Heart right ventricle (tissue), 16 donors: ENCODE data around the gene PPP1CA. TPM values are rescaled to one million over a fixed set of nuclear protein-coding genes. Genes with fewer than 3 reads are reported as not detected.
A peak's percentile ranks its signal among the peaks of the same experiment; 100 is the strongest.

Source experiments
- ATAC-seq, 8 donors: fragments of 200-7000 bp; cut with Tn5 transposase; one replicate each; pipeline ENCODE4 v1.9.1; 2020; ENCODE audit warnings: mild to moderate bottlenecking in 8 of 8, moderate library complexity in 8 of 8, moderate number of reproducible peaks in 1 of 8
- DNase-seq, 2 donors: peaks; one replicate each; pipeline ENCODE4 v3.0.0-alpha.2; 2020
- H3K27ac ChIP-seq, 10 donors: fragments of 200-600 bp; sonication (generic) in 2 of 10; one replicate each; pipeline versions ENCODE4 v1.5.0 to v1.8.0; 2020 to 2022; ENCODE audit warnings: mild to moderate bottlenecking in 3 of 10
- H3K27me3 ChIP-seq, 7 donors: fragments of 200-600 bp; one replicate each; pipeline ENCODE4 v1.8.0; 2021 to 2022; ENCODE audit warnings: mild to moderate bottlenecking in 2 of 7
- H3K36me3 ChIP-seq, 9 donors: fragments of 200-600 bp; sonication (generic) in 1 of 9; one replicate each; pipeline versions ENCODE4 v1.5.0 to v1.8.0; 2020 to 2022; ENCODE audit warnings: mild to moderate bottlenecking in 2 of 9
- H3K4me1 ChIP-seq, 9 donors: fragments of 200-600 bp; sonication (generic) in 1 of 9; one replicate each; pipeline versions ENCODE4 v1.5.0 to v1.8.0; 2020 to 2022; ENCODE audit warnings: mild to moderate bottlenecking in 4 of 9
- H3K4me3 ChIP-seq, 10 donors: fragments of 200-600 bp; sonication (generic) in 2 of 10; one replicate each; pipeline versions ENCODE4 v1.5.0 to v1.8.0; 2020 to 2022; ENCODE audit warnings: mild to moderate bottlenecking in 7 of 10, moderate library complexity in 2 of 10
- H3K9me3 ChIP-seq, 11 donors: fragments of 200-600 bp in 10 of 11; sonication (generic) in 2 of 11; one replicate each; pipeline versions ENCODE4 v1.5.0 to v1.8.0; 2013 to 2022; ENCODE audit warnings: mild to moderate bottlenecking in 2 of 11, control low read depth in 1 of 11, moderate library complexity in 1 of 11
- WGBS, 2 donors: extraction: QIAGEN DNeasy Blood & Tissue Kit; methylation state at CpG; one replicate each; pipeline ENCODE4 v1.1.7; 2013; ENCODE audit warnings: inconsistent platforms in 1 of 2; 5-methylcytosine and 5-hydroxymethylcytosine counted together
- intact Hi-C, 10 donors: fragments of 100-400 bp; cut with DNase I; formaldehyde crosslinking; loops; one replicate each; pipeline versions ENCODE4 v1.11.1 to v1.14.2; 2022
- polyA plus RNA-seq, 2 donors: library from polyadenylated mRNA; stranded (reverse); fragments of 200-250 nt; gene quantifications; one replicate each; pipeline ENCODE4 v1.2.3, GENCODE V29; 2013
- total RNA-seq, 10 donors: library from RNA; stranded (reverse); fragmentation: NEBNext Ultra II Directional in 3 of 10; extraction: Animal tissue kit (Norgen Biotek cat#: 25700) in 3 of 10; gene quantifications; one replicate each; pipeline versions ENCODE4 v1.2.1 to v1.2.4, GENCODE V29; 2021 to 2023
- TF ChIP-seq, protein P1 (sequence below), 9 donors: fragments of 200-600 bp; sonication (generic) in 2 of 9; IDR thresholded peaks; one replicate each; pipeline versions ENCODE4 v1.5.0 to v1.8.0; 2021 to 2022; ENCODE audit warnings: antibody characterized with exemption in 9 of 9, mild to moderate bottlenecking in 5 of 9, moderate library complexity in 1 of 9
- donor health status: Arrhythmogenic right ventricular cardiomyopathy.
- donor health status: ischemic (EF 13 %, LVEDD 7.1; RV severe dilation, severe dysfunction).
- donor health status: healthy with polysubstance abuse.
- donor health status: DM: no; HTN: yes; CAD: no.
- donor health status: DM: no; HTN: no; CAD: no.
- donor health status: ischemic (EF 25% LVEDD 6.9; RV normal size, moderate dysfunction).
- donor health status: ischemic (EF 25% LVEDD 5.7; RV mildly dilated, moderate dysfunction).
- donor health status: healthy.
- donor health status: DM: yes; HTN: yes; CAD: no.
- donor health status: Ischemic cardiomyopathy.
- donor health status: ischemic (EF 35%, LVEDD 5.7; RV mildly dilated, moderate dysfunction).
- donor health status: nonischemic (EF 11% LVEDD 7.7; RV severe dilation, severe dysfunction).
- donor health status: DM: yes; HTN: yes; CAD: no.
- donor health status: PGD.
- donor health status: ischemic (EF 29% LVEDD 5.4; RV normal size, mild dysfunction).
- donor health status: nonischemic (EF 23%, LVEDD 6.1; RV moderate dilation, normal function).

PPP1CA gene
- total and polyA plus RNA-seq, 12 donors, result 80.2 to 186 (median 103) TPM

DNA sequence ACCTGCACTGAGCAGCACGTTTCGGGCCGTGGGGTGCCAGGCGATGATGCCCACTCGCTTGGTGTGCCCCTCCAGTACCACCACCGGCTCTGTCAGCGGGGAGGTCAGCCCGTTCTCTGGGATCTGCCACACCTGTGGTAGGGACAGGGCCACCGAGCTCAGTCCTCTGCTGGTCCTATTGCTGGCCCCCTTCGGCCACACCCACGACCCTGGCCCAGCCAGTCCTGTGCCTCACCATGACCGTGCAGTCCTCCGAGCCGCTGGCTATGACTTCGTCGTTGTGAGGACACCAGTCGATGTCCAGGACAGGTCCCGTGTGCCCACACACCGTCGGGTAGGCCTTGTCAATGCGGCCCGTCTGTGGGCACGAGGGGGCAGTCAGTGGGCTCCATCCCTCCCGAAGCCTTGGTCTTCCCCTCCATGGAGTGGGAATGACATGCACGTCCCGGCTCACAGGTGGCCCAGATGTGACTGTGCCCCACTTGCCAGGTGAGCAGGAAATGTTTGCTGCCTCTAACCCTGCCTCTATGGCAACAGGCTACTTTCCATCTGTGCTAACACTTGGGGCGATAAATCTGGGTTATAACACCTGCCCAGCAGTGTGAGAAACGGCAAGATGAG is 40.2 kb upstream of the PPP1CA start:
- Histone ChIP-seq H3K27ac (peak overlapping the region in 2 of 10 donors; percentile 95 to 98), H3K4me3 (peak overlapping the region in 5 of 10 donors; percentile 82 to 97 (median 92)), H3K36me3 (peaks cover 0 to 54% (median 10%) of the 10 kb centered on the region in 9 donors), H3K9me3 (no peaks in the 10 kb centered on the region), H3K4me1 (peaks cover 14 to 64% (median 44%) of the 10 kb centered on the region in 9 donors), H3K27me3 (no peaks in the 10 kb centered on the region)
- DNase-seq, result no peak
- intact Hi-C loops, result loop anchor here in 1 of 10 donors (10.0 kb wide), 1 partner anchor 897 kb away; the partner anchor contains the start of genes ACTN3 and ZDHHC24
- ATAC-seq, result no peak
- TF ChIP-seq, protein P1, sequence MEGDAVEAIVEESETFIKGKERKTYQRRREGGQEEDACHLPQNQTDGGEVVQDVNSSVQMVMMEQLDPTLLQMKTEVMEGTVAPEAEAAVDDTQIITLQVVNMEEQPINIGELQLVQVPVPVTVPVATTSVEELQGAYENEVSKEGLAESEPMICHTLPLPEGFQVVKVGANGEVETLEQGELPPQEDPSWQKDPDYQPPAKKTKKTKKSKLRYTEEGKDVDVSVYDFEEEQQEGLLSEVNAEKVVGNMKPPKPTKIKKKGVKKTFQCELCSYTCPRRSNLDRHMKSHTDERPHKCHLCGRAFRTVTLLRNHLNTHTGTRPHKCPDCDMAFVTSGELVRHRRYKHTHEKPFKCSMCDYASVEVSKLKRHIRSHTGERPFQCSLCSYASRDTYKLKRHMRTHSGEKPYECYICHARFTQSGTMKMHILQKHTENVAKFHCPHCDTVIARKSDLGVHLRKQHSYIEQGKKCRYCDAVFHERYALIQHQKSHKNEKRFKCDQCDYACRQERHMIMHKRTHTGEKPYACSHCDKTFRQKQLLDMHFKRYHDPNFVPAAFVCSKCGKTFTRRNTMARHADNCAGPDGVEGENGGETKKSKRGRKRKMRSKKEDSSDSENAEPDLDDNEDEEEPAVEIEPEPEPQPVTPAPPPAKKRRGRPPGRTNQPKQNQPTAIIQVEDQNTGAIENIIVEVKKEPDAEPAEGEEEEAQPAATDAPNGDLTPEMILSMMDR (IDR thresholded peaks at IDR 0.05), result no peak
- WGBS, 2 donors, result 88 to 89% methylated on average over 28 of the region's 28 CpGs

DNA sequence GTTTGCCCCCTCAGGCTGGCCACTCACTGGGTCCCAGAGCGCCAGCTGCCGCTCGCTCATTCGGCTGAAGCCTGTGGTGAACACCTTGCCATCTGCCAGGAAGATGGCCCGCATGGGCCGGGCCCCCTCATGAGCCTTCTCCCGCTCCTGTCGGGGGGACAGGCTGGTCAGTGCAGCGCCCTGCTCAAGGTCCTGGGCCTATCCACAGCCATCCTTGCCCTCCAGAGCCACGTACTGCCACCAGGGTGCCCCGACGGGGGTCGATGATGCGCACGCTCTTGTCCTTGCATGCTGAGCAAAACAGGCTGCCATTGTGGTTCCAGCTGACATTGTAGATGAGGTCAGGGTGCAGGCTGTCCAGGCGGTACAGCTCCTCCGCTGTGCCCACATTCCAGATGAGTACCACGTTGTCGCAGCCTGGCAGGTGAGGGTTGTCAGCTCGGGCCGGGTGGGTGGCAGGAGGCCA is 39.5 kb upstream of the PPP1CA start:
- Histone ChIP-seq H3K27me3 (no peaks in the 10 kb centered on the region), H3K9me3 (no peaks in the 10 kb centered on the region), H3K4me3 (no peak overlapping the region), H3K4me1 (peaks cover 14 to 66% (median 47%) of the 10 kb centered on the region in 9 donors), H3K36me3 (peaks cover 0 to 55% (median 10%) of the 10 kb centered on the region in 9 donors), H3K27ac (peak overlapping the region in 1 of 10 donors; percentile 20)
- 92% methylated on average over 21 of the region's 21 CpGs for WGBS, 2 donors
- no peak for ATAC-seq
- intact Hi-C loops, result loop anchor here in 1 of 10 donors (10.0 kb wide), 1 partner anchor 896 kb away; the partner anchor contains the start of genes ACTN3 and ZDHHC24
- TF ChIP-seq, protein P1 (IDR thresholded peaks at IDR 0.05), result no peak
- no peak for DNase-seq

DNA sequence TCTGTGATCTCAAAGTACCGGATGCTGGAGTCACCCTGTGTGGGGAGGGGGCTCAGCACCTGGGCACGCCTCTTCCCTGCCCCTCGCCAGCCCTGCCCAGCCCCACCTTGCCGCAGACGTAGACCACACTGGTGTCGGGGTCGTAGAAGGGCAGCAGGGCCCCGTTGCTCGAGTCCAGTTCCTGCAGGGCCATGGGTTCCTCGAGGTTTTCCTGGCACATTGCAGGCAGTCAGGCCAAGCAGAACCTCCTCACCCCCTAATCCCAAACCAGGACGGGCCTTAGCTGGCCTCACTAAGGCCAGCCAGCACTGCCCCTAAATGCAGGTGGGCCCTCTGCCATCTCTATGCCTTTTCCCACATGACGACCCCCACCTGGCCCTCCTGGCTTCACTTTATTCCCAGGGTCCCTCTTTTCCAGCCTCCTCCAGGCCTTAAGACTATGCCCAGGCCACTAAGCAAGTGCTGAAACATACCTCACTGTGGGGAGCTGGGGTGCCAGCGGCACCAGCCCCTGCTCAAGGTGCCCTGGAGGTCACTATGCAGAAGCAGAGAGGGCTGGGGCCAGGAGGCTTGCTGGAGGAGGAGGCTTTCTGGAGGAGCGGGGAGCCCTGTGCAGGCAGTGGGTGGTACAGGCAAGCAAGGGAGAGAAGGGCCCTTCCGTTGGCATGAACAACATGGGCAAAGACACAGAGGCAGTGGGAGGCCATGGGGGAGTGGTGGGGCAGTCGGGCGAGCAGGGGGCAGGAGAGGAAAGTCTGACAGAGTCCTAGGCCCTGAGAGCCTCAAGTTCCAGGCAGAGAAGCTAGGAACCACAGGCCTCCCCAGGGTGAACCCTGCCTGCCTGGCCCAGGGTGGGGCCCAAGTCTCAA is 38.8 kb upstream of the PPP1CA start:
- DNase-seq (no peak), ATAC-seq (peak in 1 of 8 donors; percentile 11)
- H3K4me1 ChIP-seq, result peaks cover 14 to 68% (median 47%) of the 10 kb centered on the region in 9 donors
- peaks cover 0 to 62% (median 11%) of the 10 kb centered on the region in 9 donors for H3K36me3 ChIP-seq
- H3K4me3 ChIP-seq, result peak overlapping the region in 1 of 10 donors; percentile 7
- no peaks in the 10 kb centered on the region for H3K27me3 ChIP-seq
- peak overlapping the region in 8 of 10 donors; percentile 15 to 93 (median 50) for H3K27ac ChIP-seq
- intact Hi-C loops, result loop anchor here in 1 of 10 donors (10.0 kb wide), 1 partner anchor 896 kb away; the partner anchor contains the start of genes ACTN3 and ZDHHC24
- TF ChIP-seq, protein P1 (IDR thresholded peaks at IDR 0.05), result no peak
- H3K9me3 ChIP-seq, result no peaks in the 10 kb centered on the region
- 65 to 76% methylated on average over 17 of the region's 17 CpGs for WGBS, 2 donors
